ENCODE data around the gene TXNL1. TPM values are rescaled to one million over a fixed set of nuclear protein-coding genes. Genes with fewer than 3 reads are reported as not detected.

The TXNL1 gene
- polyA plus RNA-seq, 1 of the 3 experiments (the other 2 are of a cell fraction), result 39.7 TPM

- ChIA-PET POLR2A (no interaction called here), CTCF (no interaction called here)
- Histone ChIP-seq H3K9me2 (no peaks in the 10 kb centered on the region), H2AFZ (ENCODE audit: low read depth) (no peak overlapping the region), H3K4me1 (ENCODE audit: control insufficient read depth in 1 of 2, insufficient read depth in 2 of 2, low read depth in 1 of 2, low read length in 1 of 2) (peaks cover 0 to 2% of the 10 kb centered on the region in 2 experiments; a peak in 2 of 4 replicates), H3K79me2 (ENCODE audit: insufficient read depth) (no peaks in the 10 kb centered on the region), H3K4me2 (no peak overlapping the region), H3F3A (replicated peaks; ENCODE audit: insufficient read depth) (no peaks in the 10 kb centered on the region), H3K27ac (ENCODE audit: low read depth in 2 of 2, low read length in 1 of 2) (no peak overlapping the region), H3K9ac (no peak overlapping the region), H3K27me3 (ENCODE audit: insufficient read depth) (no peaks in the 10 kb centered on the region), H3K36me3 (replicated peaks in 1 of 2; ENCODE audit: control insufficient read depth in 1 of 2, insufficient read depth in 2 of 2, low read length in 1 of 2) (no peaks in the 10 kb centered on the region), H4K20me1 (ENCODE audit: insufficient read depth) (no peaks in the 10 kb centered on the region), H3K9me3 (0 out of 2 replicates have a peak, but pooled peaks cover 3% of the 10 kb centered on the region), H3K4me3 (ENCODE audit: low read depth in 2 of 2, low read length in 1 of 2) (no peak overlapping the region)
- WGBS (ENCODE audit: low lambda C conversion rate), result 39% methylated on average over 3 of the region's 3 CpGs
- no peak for TF ChIP-seq RCOR1 (IDR thresholded peaks at IDR 0.05; ENCODE audit: low read length)
- no peak for TF ChIP-seq RXRA (IDR thresholded peaks at IDR 0.05; ENCODE audit: borderline replicate concordance, low read depth)
- no peak for TF ChIP-seq RAD21 (IDR thresholded peaks at IDR 0.05; ENCODE audit: low read length)
- DNase-seq, result no peak
These were observed 58.4 kb downstream of the TXNL1 start for GRCh38 chr18:56580026-56580425.

GRCh38 chr18:56579451-56579850 is 58.9 kb downstream of the TXNL1 start:
- CTCF ChIA-PET, result no interaction called here
- no peak overlapping the region for H3K4me3 ChIP-seq (ENCODE audit: low read depth in 2 of 2, low read length in 1 of 2)
- no peaks in the 10 kb centered on the region for H3K9me2 ChIP-seq
- POLR2A ChIA-PET, result no interaction called here
- peaks cover 0 to 4% of the 10 kb centered on the region in 2 experiments; a peak in 2 of 4 replicates for H3K4me1 ChIP-seq (ENCODE audit: control insufficient read depth in 1 of 2, insufficient read depth in 2 of 2, low read depth in 1 of 2, low read length in 1 of 2)
- H3K4me2 ChIP-seq, result no peak overlapping the region
- H3K9ac ChIP-seq, result no peak overlapping the region
- H3K27ac ChIP-seq (ENCODE audit: low read depth in 2 of 2, low read length in 1 of 2), result no peak overlapping the region
- no peak overlapping the region for H2AFZ ChIP-seq (ENCODE audit: low read depth)
- H3K27me3 ChIP-seq (ENCODE audit: insufficient read depth), result no peaks in the 10 kb centered on the region
- H3K36me3 ChIP-seq (replicated peaks in 1 of 2; ENCODE audit: control insufficient read depth in 1 of 2, insufficient read depth in 2 of 2, low read length in 1 of 2), result no peaks in the 10 kb centered on the region
- no peaks in the 10 kb centered on the region for H3K79me2 ChIP-seq (ENCODE audit: insufficient read depth)
- H3F3A ChIP-seq (replicated peaks; ENCODE audit: insufficient read depth), result no peaks in the 10 kb centered on the region
- DNase-seq, result no peak
- H4K20me1 ChIP-seq (ENCODE audit: insufficient read depth), result no peaks in the 10 kb centered on the region
- H3K9me3 ChIP-seq, result no peaks in the 10 kb centered on the region
- TF ChIP-seq YY1 (IDR thresholded peaks at IDR 0.05; ENCODE audit: low read depth) (no peak), USF2 (IDR thresholded peaks at IDR 0.05; ENCODE audit: borderline replicate concordance, low read depth, low read length) (no peak), USF1 (IDR thresholded peaks at IDR 0.05; ENCODE audit: borderline replicate concordance, low read depth) (no peak), REST (IDR thresholded peaks at IDR 0.05; ENCODE audit: low read depth, low read length) (no peak), TAF1 (IDR thresholded peaks at IDR 0.05; ENCODE audit: borderline replicate concordance, low read depth, low read length) (no peak), ELF1 (IDR thresholded peaks at IDR 0.05) (no peak), RFX5 (IDR thresholded peaks at IDR 0.05; ENCODE audit: low read length) (no peak)

All from SK-N-SH (cell line).